GM19035 (cell line): Measurements from ENCODE around the gene SH3PXD2B.
"Not testable (repeated sequence)": the region's sequence is repeated elsewhere in the genome, so short reads cannot be mapped to it uniquely, and the experiment has no call there.

ENCODE experiments used
- ATAC-seq: cut with Tn5 transposase; IDR thresholded peaks from one replicate; pipeline ENCODE4 v1.9.1; 2021; ENCODE audit not compliant: unreplicated experiment

The SH3PXD2B gene

DNA sequence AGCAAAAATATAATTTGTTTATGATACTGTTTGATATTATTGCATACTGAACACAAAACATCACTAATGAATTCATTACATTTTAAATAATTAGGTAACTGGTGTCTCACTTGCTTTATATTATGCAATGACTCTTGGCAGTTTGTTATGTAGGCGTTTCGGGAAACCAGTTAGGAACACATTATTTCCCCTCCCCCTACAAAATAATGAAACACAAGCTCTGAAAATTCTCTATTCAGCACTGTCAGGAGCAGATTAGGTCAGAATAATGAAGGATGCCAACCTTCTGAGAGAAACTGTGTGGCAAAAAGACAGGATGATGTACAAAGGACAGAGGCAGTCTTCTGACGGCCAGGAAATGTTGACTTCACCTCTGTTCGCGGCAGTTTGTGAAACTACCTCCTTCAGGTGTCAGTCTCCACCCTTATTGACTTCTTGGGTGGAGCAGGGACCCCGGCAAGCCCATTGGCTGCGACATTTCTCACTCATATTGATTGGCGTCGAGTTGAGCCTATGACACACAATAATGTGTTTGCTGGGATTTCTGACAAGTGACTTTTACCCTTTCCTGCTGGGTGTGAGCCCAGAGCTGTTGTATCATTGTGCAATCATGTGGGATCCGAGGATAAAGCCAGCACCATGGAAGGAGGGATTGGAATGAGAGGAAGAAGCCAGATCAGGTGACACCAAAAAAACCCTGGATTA, 33.9 kb downstream of the SH3PXD2B start:
- ATAC-seq, result no peak

DNA sequence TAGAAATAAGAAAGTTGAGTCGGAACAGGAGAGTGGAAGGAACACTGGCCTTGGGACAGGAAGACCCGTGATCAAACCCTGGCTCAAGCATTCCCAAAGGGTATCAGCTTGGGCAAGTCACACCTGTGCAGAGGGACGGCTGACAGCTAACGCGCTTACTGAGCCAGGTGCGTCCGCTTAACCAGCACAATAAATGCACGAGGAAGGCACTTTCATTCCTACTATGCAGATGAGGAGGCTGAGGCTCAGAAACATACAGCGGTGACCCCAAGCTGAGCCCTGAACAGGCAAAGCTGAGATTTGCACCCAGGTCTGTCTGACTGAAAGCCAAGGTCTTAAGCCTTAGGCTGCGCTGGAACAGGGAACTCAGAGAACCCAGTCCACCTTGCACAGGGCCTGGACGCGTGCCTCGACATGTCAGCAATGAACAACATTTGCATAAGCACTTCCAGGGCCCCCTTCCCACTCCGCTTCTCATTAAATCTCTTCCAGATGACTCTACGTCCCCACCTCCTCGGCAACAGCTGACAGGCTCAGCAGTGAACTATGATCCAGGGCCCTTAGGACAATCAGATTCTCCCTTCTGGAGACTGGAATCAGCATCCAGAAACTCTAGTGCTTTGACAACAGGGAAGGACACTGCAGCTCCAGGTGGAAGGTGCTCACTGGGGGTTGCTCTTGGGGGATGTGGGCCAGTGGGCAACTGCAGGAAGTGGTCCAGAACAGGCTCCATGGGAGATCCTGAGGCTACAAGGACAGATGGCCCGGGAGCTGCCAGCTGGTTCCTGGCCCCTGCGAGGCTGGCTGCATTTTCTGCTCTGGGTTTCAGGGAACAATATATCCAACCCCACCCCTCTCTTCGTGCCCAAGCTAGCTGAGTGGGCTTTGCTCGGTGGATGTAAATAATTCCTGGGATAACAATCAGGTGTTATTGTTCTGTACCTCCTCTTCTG, 35.2 kb downstream of the SH3PXD2B start:
- ATAC-seq, result no peak

DNA sequence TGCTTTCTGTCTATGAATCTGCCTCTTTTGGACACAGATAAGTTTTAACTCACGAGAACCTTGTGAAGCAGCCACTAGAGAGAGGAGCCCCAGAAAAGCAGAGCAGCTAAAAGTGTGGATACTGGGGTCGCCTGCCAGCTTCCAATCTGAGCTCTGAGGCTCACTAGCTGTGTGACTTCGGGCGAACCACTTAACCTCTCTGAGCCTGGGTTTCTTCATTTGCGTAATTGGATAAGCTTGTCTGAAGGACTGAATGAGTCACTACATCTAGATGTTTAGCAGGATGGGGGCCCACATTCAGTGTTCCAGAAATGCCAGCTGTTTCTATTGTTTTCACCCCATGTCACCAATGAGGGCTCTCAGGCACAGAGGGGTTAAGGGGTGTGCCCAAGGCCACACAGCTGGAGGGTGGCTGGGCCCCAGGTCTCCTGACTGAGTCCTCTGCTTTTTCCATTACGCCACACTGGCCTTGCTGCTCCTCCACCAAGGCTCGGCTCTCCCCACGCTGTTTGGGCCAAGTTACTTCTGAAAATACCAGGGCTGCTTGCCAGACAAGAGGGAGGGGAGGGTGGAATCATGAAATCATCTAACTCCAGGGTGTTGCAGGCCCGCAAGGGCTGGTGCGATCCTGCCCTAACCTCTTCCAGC, 36.2 kb downstream of the SH3PXD2B start:
- ATAC-seq, result no peak

GRCh38 chr5:172417130-172417841, 37.0 kb downstream of the SH3PXD2B start:
- ATAC-seq, result no peak

- ATAC-seq, result no peak
Measured at GRCh38 chr5:172415362-172416275, 38.7 kb downstream of the SH3PXD2B start.

DNA sequence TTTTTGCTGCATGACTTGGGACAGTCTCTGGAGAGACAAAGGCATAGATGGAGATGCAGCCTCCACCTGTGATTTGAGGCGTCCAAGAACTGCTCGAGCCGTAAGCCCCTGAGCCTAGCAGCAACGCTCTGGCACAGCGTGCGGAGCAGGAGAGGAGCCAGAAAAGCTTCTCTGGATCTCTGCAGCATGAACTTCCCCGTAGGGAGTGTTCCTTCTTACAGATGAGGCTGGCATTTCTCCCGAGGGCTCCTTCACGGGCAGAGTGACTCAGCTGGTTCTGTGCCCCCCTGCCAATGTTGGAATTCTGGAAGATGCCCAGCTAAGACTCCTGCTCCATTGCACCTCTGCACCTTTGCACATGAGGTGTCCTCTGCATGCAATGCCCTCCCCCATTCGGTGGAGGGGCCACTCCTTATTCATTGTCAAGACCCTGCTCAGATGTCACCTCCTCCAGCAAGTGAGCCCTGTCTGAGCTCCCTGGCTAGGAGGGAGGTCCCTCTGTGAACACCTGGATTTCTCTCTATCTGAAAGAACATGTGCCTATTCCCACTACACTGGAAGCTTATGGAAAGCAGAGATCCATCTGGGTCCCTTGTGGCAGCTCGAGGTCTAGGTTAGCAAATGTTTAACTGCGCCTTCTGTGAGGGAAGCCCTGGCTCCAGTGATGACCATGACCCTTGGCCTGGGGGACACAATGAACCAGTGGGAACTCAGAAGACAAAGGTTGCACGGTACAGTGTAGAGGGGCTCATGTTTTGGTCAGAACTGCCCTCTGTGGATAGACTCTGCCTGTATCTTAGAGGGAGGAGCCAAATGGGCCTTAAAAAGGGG, 39.6 kb downstream of the SH3PXD2B start:
- no peak for ATAC-seq

GRCh38 chr5:172413601-172414171, 40.6 kb downstream of the SH3PXD2B start:
- ATAC-seq, result no peak

GRCh38 chr5:172412724-172413286, 41.5 kb downstream of the SH3PXD2B start:
- no peak for ATAC-seq

- no peak for ATAC-seq
Measured at GRCh38 chr5:172411484-172412072, 42.7 kb downstream of the SH3PXD2B start.

DNA sequence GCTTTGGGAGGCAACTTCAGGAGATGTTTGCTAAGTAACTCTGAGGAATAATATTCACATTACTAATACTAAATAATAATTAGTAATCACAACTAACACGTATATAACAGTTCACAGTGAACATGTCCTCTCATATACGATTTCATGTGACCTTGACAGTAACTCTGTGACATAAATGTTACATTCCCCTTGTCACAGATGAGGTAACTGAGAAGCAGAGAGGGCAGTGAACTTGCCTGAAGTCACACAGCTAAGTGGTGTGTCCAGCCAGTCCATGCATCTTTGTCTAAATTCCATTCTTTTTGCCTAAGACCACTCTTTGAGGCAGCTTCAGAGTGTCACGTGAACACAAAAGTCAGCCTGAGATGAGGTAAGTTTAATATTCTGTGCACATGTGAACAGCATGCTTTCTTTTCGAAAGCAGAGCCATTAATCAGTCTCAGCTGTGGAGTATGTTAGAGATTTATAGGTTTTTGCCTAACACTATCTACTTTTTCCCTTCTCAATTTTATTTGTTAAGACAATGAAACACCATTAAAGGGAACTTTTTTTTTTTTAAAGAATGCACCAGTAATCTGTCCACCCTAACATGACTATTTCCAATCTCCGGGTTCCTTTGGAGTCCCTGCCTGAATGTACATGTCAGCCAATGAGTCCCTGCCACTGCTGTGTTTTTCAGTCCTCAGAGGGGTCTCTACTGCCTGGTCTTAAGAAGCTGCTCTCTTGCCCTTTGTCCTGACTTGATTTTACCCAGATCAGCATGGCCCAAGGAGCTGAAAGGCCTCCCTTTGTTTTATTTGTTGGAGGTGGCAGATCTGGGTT, 43.5 kb downstream of the SH3PXD2B start:
- ATAC-seq, result no peak

DNA sequence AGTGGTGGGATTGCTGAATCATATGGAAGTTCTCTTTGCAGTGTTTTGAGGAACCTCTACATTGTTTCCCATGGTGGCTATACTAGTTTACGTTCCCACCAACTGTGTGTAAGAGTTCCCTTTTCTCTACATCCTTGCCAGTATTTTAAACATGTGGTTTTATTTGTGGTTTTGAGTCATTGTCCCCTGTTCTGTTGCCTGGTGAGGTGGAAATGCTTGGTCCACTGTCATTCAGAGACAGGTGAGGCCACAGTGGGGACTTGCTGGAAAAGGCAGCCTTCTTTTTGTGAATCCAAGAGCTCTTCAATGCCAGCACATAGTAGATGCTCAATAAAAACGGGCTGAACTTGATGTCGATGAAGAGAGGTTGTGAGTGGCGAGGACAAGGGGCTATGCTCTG, 44.2 kb downstream of the SH3PXD2B start:
- no peak for ATAC-seq

DNA sequence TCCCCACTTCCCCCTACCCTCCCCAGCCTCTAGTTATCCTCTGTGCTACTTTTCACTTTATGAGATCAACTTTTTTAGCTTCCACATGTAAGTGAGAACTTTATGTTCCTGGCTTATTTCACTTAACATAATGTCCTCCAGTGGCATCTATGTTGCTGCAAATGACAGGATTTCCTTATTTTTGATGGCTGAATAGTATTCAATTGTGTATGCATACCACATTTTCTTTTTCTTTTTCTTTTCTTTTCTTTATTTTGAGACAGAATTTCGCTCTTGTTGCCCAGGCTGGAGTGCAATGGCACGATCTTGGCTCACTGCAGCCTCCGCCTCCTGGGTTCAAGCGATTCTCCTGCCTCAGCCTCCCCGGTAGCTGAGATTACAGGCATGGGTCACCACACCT, 44.8 kb downstream of the SH3PXD2B start:
- not testable (repeated sequence) for ATAC-seq

- ATAC-seq, result no peak
Measured at GRCh38 chr5:172407822-172408221, 46.5 kb downstream of the SH3PXD2B start.

- ATAC-seq, result no peak
Measured at GRCh38 chr5:172407241-172407691, 47.1 kb downstream of the SH3PXD2B start.

- no peak for ATAC-seq
Measured at GRCh38 chr5:172405226-172406107, 48.9 kb downstream of the SH3PXD2B start.

GRCh38 chr5:172404746-172405145, 49.6 kb downstream of the SH3PXD2B start:
- ATAC-seq, result no peak
